ENCODE measurements around the gene MMS19.
"Not testable (repeated sequence)": the region's sequence is repeated elsewhere in the genome, so short reads cannot be mapped to it uniquely, and the experiment has no call there.

The MMS19 gene

DNA sequence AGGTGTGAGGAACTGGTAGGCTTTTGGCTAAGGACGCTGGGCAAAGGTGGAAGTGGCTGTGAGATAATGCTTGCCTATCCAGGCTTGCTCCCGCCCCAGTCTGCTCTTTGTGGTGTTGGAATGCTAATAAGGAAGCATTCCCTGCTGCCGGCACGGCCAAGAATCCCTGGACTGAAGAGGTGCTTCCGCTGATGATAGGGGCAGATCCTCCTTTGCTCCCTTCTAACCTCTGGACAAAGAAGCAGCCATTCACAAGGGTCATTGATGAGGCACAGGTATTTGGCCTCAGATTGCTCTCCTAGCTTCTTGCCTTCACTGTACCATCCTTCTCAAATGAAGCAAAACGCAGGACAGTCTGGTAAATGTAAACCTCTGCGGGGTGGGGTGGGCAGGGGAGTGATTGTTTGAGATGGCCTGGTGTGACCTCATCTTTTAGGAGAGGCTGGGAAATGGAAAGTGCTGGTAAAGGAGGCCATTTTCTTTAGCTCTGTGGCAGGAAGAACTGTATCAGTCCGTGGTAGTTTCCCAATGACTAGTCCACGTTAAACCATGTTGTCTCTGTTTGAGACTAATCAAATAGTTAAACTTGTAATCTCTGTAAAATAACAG is 70.5 kb downstream of the MMS19 start:
- no peak for TF ChIP-seq CTCF (conservative IDR thresholded peaks at IDR 0.05; ENCODE audit: low read depth, low read length)
- peak overlapping the region; percentile 95 for H3K4me3 ChIP-seq (ENCODE audit: low read length)
- no peak for DNase-seq (ENCODE audit: low read depth)

- DNase-seq (ENCODE audit: low read depth): no peak
- H3K4me3 ChIP-seq (ENCODE audit: low read length): peak overlapping the region; percentile 95
- TF ChIP-seq CTCF (conservative IDR thresholded peaks at IDR 0.05; ENCODE audit: low read depth, low read length): no peak
Measured at GRCh38 chr10:97426776-97427570, 71.2 kb downstream of the MMS19 start.

GRCh38 chr10:97425964-97426775 is 72.1 kb downstream of the MMS19 start, which contains the start of gene PGAM1:
PGAM1 (plus strand) TSS chr10:97426191; CDS start chr10:97426308, 117 bp downstream.
- peak; percentile 69 for TF ChIP-seq CTCF (conservative IDR thresholded peaks at IDR 0.05; ENCODE audit: low read depth, low read length)

DNA sequence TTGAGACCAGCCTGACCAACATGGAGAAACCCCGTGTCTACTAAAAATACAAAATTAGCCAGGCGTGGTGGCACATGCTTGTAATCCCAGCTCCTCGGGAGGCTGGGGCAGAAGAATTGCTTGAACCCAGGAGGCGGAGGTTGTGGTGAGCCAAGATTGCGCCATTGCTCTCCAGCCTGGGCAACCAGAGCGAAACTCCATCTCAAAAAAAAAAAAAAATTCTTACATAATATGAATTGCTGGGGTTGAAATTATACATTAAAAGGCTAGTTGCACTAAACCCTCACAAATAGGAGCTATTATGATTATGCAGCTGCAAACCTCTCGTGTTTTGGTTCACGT is 74.5 kb downstream of the MMS19 start:
- DNase-seq (ENCODE audit: low read depth); H3K4me3 ChIP-seq (ENCODE audit: low read length): not testable (repeated sequence)

More at GRCh38 chr10:97425964-97426775, 72.1 kb downstream of the MMS19 start, which contains the start of gene PGAM1:
- H3K4me3 ChIP-seq (ENCODE audit: low read length): peak within 1 kb of the TSS; percentile 95
- DNase-seq (ENCODE audit: low read depth): peak; percentile 84

- no peak for TF ChIP-seq CTCF (conservative IDR thresholded peaks at IDR 0.05; ENCODE audit: low read depth, low read length)
- no peak overlapping the region for H3K4me3 ChIP-seq (ENCODE audit: low read length)
- no peak for DNase-seq (ENCODE audit: low read depth)
Measured at GRCh38 chr10:97416565-97416964, 81.7 kb downstream of the MMS19 start.

DNA sequence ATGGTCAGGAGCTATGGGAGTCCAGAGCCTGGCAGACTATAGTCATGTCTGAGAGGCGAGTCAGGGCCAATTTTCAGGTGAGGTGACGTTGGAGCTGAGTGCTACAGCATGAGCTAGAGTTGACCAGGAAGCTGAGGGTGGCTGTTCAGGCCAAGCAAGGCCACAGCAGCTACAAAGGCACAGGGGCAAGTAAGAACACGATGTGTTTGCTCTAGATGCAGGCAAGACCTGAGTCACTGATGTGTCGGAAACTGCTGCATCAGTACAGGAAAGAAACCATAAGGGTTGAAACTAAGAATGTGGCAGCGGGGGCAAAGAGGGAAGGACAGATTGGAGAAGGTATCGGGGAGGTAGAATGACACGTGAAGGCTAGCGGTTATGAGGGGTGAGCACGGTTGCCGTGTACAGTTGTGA is 85.3 kb downstream of the MMS19 start:
- DNase-seq (ENCODE audit: low read depth): no peak
- H3K4me3 ChIP-seq (ENCODE audit: low read length): no peak overlapping the region
- no peak for TF ChIP-seq CTCF (conservative IDR thresholded peaks at IDR 0.05; ENCODE audit: low read depth, low read length)

GRCh38 chr10:97411406-97411805 is 86.8 kb downstream of the MMS19 start:
- no peak overlapping the region for H3K4me3 ChIP-seq (ENCODE audit: low read length)
- no peak for TF ChIP-seq CTCF (conservative IDR thresholded peaks at IDR 0.05; ENCODE audit: low read depth, low read length)
- peak; percentile 62 for DNase-seq (ENCODE audit: low read depth)
